Kidney capillary endothelial cell (primary cell): ENCODE measurements around the gene FAM114A1.
"Not testable (repeated sequence)": the region's sequence is repeated elsewhere in the genome, so short reads cannot be mapped to it uniquely, and the experiment has no call there.

Experiments used
- DNase-seq: peaks from one replicate; pipeline ENCODE4 v3.0.0-alpha.2; 2018; ENCODE audit warnings: low spot score

Gene FAM114A1

GRCh38 chr4:38967260-38968095 is 99.9 kb downstream of the FAM114A1 start:
- no peak for DNase-seq

GRCh38 chr4:38968668-38969067 is 101.1 kb downstream of the FAM114A1 start:
- no peak for DNase-seq

- DNase-seq, result no peak
Observed at GRCh38 chr4:38976308-38976707, 108.7 kb downstream of the FAM114A1 start.

GRCh38 chr4:38979081-38979480 is 111.5 kb downstream of the FAM114A1 start:
- DNase-seq, result no peak

GRCh38 chr4:38979511-38980230 is 112.1 kb downstream of the FAM114A1 start:
- no peak for DNase-seq

GRCh38 chr4:38980903-38981676 is 113.5 kb downstream of the FAM114A1 start:
- peak; percentile 43 for DNase-seq

GRCh38 chr4:38982361-38983095 is 114.9 kb downstream of the FAM114A1 start:
- no peak for DNase-seq

- DNase-seq, result no peak
Observed at GRCh38 chr4:38983291-38983690, 115.7 kb downstream of the FAM114A1 start.

GRCh38 chr4:38983787-38984598 is 116.4 kb downstream of the FAM114A1 start:
- DNase-seq, result no peak

GRCh38 chr4:38985410-38986100 is 117.9 kb downstream of the FAM114A1 start:
- no peak for DNase-seq

GRCh38 chr4:38987491-38987890 is 119.9 kb downstream of the FAM114A1 start:
- DNase-seq, result no peak

GRCh38 chr4:38988353-38988752 is 120.7 kb downstream of the FAM114A1 start:
- not testable (repeated sequence) for DNase-seq

- no peak for DNase-seq
Observed at GRCh38 chr4:38989487-38989886, 121.9 kb downstream of the FAM114A1 start.

GRCh38 chr4:38990241-38990640 is 122.6 kb downstream of the FAM114A1 start:
- DNase-seq, result no peak

GRCh38 chr4:38993683-38994082 is 126.1 kb downstream of the FAM114A1 start:
- no peak for DNase-seq

GRCh38 chr4:38994135-38994534 is 126.5 kb downstream of the FAM114A1 start:
- no peak for DNase-seq
